ENCODE results near the gene BTNL8.
A peak's percentile ranks its signal among the peaks of the same experiment; 100 is the strongest.

Gene BTNL8, protein sequence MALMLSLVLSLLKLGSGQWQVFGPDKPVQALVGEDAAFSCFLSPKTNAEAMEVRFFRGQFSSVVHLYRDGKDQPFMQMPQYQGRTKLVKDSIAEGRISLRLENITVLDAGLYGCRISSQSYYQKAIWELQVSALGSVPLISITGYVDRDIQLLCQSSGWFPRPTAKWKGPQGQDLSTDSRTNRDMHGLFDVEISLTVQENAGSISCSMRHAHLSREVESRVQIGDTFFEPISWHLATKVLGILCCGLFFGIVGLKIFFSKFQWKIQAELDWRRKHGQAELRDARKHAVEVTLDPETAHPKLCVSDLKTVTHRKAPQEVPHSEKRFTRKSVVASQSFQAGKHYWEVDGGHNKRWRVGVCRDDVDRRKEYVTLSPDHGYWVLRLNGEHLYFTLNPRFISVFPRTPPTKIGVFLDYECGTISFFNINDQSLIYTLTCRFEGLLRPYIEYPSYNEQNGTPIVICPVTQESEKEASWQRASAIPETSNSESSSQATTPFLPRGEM

DNA sequence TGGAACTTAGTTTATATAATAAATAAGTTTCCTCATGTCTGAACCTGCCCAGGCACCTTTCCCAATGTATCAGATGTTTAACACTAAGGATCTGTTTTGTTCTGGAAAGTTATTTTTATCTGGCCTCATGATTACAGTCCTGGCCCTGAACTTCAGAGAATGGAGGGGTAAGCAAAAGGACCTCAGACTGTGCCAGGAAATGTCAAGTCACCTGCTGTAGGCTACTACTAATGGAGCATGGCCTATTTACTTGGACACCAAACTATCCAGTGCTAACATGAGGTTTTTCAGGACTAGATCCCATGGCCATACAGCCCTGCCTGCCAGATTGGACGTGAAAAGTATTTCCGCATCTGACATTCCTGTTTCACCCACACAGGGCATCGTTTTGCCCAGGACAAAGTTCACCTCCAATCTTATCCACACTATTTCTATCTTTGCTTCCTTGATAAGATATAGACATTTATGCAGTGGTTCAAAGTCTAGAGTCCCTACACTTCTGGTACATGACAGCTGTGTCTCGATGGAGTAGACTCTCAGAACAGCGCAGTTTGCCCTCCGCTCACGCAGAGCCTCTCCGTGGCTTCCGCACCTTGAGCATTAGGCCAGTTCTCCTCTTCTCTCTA, at the start of gene BTNL8:
Gene BTNL8, plus strand, starts transcription at position 539 of the 626 bp plus-strand sequence. CDS start 152 bp downstream, outside the sequence.
- no peak for DNase-seq

DNA sequence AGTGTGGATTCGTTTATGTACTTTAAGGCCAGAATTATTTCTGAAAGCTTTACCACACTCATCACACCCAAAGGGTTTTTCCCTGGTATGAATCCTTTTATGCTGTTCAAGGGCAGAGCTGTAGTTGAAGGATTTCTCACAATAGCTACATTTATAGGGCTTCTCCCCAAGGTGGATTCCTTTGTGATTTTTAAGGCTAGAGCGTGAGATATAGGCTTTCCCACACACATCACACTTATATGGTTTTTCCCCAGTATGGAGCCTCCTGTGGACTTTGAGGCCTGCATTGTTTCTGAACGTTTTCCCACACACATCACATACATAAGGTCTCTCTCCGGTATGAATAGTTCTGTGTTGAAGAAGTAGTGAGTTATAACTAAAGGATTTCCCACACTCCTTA, 49.1 kb upstream of the BTNL8 start:
- no peak for DNase-seq

DNA sequence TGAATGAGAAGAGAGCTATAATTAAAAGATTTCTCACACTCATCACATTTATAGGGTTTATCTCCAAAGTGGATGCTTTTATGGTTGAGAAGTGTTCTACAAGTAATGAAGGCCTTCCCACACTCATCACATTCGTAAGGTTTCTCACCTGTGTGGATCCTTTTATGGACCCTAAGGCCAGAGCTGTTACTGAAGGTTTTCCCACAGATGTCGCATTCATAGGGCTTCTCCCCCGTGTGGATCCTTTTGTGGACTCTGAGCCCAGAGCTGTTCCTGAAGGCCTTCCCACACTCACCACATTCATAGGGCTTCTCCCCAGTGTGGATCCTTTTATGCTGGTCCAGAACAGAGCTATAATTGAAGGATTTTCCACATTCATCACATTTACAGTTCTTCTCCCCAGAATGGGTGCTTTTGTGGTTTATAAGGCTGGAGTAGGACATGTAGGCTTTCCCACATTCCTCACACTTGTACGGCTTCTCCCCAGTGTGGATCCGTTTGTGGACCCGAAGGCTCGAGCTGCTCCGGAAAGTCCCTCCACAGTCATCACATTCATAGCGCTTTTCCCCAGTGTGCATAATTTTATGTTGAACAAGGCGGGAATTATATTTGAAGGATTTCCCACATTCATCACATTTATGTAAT, 48.4 kb upstream of the BTNL8 start:
- no peak for DNase-seq

DNA sequence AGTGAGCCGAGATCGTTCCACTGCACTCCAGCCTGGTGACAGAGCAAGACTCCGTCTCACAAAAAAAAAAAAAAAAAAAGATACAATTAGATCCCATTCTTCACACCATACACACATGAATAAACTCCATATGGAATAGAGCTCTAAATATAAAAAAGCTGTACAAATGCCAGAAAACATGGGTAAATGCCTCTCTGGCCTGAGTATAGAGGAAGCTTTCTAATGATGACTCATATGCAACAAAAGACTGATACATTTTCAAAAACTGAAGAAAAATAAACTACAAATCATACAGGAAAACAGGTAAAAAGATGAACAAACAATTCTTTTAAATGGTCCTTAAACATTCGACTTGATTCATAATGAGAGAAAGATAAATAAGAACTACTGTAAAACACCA, 46.5 kb upstream of the BTNL8 start:
- DNase-seq = no peak

DNA sequence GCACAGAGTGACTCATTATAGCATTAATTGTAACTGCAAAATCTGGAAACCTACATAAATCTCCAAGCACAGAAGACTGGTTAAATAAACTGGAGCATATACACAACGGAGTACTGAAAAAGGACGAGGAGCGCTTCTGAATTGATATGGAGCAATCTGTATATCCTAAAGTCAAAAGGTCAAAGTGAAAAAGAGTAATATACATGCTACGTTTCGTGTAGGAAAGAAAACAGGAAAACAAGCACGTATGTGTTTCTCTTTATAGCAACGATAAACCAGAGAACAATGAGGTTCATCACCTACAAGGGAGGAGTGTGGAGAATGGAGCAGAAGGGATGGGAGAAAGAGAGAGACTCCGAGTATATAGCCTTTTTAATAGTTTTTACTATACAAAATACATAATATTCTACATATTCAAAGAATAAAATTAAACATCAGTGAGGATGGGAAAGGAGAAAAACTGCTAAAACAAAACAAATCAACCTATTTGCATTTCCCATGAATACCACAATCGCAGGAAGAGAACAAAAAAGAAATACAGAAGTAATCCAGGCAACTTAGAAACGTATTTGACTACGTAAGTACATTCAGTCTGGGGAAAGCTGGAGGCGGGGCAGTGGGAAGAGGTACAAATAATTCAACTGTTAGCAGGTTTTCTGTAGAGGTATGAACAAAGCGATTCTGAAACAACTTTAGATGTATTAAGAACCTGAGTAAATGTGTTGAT, 45.7 kb upstream of the BTNL8 start:
- no peak for DNase-seq

DNA sequence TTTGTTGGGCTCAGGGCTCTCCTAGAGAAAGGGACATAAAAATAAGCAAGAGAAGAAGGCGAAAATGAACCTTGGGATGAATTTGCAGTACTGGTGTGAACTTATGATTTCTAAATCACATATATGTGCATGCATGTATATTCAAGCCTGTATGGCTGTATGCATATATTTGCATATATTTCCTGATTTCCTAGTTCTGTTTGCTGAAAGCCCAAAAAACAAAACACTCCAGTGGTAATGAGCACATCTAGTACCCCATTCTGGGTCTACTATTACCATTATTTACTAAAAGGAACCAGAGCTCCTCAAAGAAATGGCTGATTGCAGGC, 45.1 kb upstream of the BTNL8 start:
- DNase-seq = no peak

DNA sequence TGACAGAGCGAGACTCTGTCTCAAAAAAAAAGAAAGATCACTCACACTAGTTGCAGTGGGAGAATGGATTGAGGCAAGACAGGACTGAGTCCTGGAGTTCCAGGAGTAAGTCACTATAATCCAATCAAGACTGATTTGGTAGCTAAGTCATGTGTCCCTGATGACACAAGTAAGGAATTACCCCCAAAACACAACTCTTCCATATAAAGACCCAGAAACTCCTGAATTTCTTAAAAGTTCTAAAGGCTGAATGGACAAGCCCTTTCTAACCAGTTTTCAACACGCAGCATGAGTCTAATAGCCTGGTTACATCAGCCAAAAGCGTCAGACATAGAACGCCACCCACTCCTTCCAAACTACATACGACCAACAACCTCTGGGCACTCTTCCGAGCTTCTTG, 40.4 kb upstream of the BTNL8 start:
- DNase-seq = no peak

DNA sequence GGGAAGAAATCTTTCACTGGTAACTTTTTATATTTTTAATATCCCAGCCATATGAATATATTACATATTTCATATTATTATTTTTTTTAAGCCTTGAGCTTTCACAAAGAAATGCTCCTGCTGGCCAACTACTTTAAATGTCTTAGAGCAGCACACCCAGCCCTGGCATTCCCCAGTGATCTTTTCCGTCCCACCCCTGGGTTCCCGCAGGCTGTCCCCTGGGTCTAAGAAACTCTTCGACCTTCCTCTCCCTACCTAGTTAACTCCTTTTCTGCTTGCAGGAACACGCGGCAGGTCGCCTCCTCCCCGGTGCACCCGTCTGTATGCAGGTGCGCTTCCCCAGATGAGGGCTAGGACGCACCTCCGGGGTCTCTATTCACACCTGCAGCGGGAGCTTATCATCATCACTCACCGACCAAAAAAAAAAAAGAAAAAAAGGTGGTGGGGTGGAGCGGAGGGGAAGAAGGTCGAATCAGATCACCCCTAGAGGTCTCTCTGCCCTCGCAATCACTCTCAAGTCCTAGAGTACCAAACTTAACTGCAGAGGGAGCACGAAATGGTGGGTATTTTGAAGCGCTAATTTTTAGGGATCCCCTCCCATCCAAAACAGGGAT, 38.6 kb upstream of the BTNL8 start:
- peak; percentile 68 for DNase-seq

DNA sequence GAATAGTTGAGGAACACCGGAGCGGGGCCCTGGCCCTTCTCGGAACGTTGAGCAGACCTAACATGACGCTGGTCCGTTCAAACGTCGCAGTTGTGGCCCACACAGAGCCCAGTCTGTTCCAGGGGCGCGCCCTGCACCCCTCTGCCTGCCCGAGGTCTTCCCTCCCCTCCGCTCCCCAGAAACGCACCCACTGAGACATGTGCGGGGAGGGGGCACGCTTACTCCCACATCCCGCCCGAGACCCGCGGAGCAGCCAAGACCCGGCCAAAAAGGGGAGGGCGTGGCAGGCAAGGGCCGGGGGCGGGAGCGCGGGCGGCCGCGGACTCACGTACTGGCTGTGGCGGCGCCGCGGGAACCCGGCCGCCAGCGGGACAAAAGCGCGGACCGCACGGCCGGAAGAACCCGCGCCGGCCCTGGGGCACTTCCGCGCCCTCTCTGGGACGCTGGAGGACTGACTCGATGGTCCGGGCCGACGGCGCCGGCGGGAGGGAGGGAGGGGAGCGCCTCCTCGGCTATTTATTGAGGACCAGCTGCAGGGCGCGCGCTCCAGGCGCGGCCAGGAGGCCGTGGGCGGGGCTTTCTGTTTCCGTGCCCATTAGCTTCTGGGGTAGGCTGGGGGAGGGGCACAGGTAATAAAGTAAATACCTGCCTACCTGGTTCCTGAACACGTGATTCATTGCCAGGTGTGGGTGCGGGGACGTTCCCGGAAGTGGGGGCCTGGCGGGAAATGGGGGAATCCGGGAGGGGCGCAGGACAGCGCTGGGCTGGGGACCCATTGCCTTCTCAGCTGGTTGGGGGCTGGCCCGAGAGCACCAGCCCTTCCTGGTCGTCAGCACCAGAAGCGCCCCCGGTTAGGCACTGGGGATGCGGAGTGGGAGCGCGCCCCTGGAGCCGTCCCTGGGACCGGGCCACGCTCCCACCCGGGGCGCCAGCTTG, 37.8 kb upstream of the BTNL8 start, which contains the start of gene ZFP62:
Gene ZFP62, minus strand, starts transcription at position 390 of the 936 bp plus-strand sequence. Its CDS starts 57 bp downstream, at position 333.
- peak; percentile 93 for DNase-seq

DNA sequence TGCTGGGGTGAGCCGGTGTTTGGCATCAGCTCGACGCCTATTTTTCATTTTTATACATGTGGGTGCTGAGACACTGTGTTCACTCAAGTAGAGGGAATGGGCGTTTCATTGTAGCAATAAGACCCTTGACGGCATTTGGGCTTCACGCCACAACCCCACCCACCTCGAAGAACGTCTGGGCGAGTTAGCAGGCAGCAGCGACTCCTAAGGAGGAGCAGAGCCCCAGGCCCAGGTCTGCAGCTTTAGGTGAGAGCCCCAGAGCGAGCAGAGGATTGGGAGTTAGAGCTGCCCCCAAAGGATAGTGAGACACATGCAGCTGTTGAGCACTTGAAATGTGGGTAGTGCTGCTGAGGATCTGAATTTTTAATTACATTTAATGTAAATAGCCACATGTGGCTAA, 36.3 kb upstream of the BTNL8 start:
- DNase-seq = no peak

DNA sequence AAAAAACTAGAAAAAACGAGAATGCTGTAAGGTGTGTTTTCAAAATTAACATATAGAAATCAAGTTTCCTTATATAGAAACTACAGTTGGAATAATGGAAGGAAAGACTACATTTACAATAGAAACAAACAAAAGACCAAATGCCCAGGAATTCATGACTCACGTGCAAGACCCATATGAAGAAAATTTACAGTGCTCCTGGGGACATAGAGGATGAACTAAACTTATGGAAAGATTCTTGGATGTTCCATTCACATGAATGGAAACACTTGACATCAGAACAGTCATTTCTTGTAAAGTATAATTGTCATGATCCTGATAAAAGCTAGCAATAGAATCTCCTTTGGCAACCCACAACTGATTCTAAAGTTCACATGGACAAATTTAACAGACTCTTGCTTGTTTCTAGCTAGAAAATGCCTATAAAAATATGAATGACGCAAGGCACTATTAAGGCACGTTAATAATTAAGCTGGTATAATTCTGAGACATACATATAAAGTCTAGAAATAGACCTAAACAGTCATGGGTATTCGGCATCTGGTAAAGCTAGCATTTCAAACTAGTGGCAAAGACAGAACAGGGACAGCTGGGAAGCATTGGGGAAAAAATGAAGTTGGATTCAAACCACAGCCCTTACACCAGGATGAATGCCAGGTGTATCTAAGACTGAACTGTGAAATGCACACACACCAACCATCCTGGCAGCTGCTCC, 32.8 kb upstream of the BTNL8 start:
- no peak for DNase-seq

DNA sequence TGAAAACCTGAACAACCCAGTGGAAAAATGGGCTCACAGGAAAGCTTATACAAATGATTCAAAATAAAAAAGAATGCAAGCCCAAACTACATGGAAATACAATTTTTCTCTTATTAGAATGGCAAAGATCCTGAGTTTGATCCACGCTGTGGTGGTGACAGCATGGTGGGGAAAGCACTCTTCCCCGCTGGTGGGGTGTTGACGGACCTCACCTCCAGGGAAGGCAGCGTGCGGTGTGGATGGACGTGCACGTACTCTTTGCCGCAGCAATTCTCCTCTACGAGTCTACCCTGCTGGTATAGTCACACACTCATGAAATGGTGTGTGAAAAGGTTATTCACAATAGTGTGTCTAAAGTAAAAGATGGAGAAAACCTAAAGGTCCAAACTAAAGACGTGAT, 32.0 kb upstream of the BTNL8 start:
- no peak for DNase-seq

DNA sequence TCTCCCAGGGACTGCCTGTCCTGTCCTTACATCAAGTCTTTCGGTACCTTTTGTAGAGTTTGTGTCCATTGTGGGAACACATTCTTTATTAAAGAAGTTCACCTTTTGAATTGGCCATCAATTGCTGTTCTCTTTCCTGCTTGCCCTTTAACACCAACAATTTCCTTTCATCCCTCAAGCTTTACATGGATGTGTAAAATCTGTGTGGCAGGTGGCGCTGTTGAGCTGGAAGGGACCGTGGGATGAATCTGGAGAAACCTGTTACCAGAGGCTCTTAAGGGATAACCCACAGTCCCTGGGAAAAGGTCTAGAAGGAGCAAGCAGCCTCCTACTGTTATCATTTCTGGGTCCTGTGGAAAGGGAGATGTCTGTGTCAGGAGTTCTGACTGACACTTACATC, 30.0 kb upstream of the BTNL8 start:
- peak; percentile 87 for DNase-seq

DNA sequence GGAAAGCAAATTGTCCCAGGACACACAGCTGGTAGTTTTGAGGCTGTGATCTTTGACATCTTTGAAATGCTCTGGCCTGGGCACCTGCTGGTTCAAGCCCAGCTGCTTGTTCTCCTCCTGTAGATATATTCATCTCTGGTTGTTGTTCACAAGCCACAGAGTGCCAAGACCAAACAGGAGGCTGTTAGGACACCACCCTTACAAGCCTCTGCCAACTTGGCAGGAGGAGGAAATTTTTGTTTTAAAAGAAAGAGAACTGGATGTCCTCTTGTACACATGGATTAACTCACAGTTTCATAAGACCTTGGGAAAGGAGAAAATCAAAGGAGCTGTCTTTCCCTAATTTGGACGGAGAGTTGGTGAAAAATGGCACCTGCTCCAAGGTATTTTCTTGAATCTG, 29.4 kb upstream of the BTNL8 start:
- DNase-seq = no peak

DNA sequence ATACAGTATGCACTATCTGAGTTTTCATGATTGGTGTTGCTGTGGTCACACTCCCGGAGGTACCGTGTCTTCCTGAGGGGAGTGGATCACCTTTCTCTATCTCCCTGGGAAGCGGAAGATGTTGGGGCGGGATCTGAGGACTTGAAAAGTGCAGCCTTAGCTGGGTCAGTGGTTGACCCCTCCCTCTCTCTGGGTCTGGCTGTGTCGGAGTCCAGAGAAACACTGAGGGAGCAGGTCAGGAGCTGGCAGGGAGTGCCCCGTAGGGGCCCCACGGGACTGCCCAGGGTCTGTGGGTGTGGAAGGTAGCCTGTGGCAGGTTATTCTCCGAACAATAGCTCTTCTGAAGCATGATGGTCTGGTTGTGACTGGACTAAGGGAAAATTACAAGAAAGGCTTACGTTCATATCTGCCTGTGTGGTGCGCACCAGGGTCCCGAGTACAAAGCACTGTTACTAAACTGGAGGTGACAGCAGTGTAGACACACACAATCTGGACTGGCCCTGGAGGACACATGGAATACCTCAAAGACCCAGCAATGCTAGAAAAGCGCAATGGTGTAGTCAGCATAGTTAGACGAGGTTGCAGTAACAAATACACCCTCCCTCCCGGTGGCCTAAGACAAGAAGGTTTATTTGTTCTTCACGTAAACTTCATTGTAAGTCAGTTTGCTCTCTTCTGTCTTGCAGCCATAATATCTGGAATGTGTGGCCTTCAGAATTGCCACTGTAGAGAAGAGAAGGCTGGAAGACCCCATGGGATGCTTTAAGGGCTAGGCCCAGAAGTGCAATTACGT, 28.5 kb upstream of the BTNL8 start:
- DNase-seq = no peak

DNA sequence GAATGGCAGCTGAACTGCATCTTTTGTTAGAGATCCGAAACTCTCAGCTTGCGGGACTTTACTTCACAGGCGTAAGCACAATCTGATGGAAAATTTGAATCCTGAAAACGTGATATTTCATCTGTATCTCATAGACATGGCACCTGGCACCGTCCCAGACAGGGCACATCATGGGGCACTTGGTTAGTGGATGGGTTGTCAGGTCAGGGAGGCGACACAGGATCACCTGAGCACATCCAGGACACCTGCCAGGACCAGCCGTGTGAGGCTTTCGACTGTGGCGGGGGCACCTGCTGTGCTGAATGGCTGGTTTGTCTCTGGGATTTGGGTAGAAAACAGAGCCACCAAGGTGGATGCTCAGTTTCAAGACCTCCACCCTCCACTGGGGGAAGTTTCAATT, 26.5 kb upstream of the BTNL8 start:
- no peak for DNase-seq

DNA sequence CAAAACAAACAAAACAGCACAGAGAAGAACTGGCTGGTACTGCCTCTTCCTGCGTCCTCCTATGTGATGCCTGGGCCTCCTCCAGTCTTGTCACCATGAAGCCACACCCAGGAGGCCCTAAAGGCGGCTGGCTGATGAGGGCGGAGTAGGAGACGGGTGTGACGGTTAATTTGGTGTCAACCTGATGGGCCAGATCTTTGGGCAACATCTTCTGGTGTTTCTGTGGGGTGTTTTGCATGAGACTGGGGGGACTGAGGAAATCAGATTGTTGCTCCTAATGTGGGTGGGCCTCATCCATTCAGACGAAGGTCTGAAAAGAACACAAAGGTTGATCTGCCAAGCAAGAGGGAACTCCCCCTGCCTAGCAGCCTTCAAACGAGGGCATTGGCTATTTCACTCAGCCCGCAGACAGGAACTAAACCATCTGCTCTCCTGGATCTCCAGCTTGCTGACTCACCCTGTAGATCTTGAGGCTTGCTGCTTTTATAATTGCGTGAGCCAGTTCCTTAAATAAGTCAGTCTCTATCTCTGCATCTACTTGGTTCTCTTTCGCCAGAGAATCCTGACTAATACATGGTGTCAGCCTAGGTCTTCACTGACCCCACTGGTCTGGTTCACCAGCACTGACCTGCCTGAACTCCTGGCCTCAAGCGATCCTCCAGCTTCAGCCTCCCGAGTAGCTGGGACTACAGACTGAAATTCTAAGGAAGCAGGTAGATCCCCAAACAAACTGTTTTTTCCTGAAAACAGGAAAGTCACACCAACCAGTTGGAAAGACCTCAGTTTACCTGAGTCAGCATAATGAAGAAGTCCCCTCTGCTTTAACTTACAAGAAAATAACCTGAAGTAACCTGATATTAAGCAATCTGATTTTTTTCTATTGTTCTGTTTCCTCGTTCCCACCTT, 25.1 kb upstream of the BTNL8 start:
- DNase-seq = no peak

DNA sequence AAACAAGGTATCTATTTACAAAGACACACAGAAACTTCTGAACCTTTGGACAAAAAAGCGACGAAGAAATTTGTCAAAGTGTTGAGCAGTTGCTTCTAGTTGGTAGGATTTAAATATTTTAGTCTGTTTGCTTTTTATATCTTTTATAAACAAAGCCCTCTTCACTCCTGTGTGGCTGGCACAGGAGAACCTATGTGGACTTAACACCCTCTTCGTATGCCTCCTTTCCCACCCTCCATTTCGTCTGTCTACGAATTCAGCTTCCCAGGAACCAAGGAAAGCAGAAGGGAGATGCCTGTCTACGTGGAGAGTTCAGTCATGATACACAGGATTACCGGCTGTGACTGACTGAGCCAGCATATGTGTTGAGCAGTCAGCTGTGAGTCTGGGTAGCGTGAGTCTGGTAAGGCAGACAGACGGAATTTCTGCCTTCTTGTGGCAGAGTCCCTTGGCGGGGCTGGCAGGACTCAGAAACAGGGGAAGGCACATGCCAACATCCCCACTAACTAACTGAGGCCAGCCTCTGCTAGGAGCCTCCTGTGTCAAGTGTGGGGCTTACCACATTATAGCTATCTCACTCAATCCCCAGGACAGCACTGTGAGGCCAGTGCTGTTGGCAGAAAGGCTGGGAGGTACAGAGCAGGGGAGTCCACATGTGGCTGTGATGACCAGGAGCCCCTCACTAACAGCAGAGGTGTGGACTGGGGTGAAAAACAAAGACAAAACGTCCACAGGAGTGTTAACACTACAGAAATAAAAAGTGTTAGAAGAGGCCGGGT, 24.0 kb upstream of the BTNL8 start:
- no peak for DNase-seq
